ENCODE measurements around the gene JAKMIP1. TPM values are rescaled to one million over a fixed set of nuclear protein-coding genes. Genes with fewer than 3 reads are reported as not detected.

JAKMIP1 gene
- total RNA-seq, 1 donor from 2014 or later, result 11.3 TPM

DNA sequence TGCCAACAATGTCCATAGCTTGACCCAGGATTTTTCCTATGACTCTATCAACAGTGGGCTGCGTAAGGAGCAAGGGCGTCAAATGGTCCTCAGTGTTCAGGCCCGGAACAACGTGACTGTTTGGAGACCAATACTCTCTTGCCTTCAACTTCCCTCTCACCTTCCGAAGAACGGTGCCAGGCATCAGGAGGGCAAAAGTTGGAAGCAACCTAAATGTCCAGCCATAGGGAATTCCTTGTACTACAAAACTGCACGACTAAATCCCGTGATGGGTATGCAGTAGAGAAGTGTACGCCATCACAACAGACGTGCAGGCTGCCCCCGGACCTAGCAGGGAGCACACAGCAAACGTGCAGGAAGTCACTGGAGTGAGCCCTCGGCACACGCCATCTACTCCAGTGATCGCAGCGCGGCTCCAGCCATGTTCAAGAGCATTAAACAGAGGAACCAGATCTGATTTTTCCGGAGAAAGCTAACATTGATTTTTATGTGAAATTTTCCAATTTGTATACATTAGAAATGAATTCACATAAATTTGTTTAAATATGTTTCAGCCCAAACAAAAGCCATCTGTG is 79.0 kb downstream of the JAKMIP1 start:
- H3K4me3 Mint-ChIP-seq (ENCODE audit: low read depth), result no peak overlapping the region
- peaks cover 7% of the 10 kb centered on the region for H3K36me3 Mint-ChIP-seq (ENCODE audit: low read depth)
- DNase-seq (ENCODE audit: low spot score), result no peak
- H3K27ac Mint-ChIP-seq, result no peak overlapping the region
- peaks cover 11% of the 10 kb centered on the region for H3K4me1 Mint-ChIP-seq (ENCODE audit: low read depth)
- no peaks in the 10 kb centered on the region for H3K27me3 Mint-ChIP-seq (ENCODE audit: low read depth)
- H3K9me3 Mint-ChIP-seq, result no peaks in the 10 kb centered on the region
- intact Hi-C loops (cut with micrococcal nuclease), result no loop called here

DNA sequence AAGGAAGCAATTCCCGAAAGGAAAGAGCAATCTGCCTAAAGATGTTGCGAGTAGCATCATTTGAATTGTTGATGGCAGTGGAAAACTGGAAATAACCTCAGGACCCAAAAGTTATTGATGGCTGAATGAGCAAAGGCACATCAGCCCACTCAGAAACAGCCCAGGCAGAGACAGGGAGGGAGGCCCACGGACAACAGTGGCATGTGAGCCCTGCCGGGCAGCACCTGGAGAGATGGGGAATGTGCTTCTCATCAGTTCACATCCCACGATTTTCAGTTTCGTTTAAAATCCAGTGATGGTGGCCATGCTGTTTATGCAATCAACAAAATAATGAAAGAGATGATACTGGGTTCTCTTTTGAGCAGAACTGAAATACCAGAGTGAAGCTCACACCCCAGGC is 80.0 kb downstream of the JAKMIP1 start:
- Mint-ChIP-seq H3K9me3 (no peaks in the 10 kb centered on the region), H3K4me3 (ENCODE audit: low read depth) (no peak overlapping the region), H3K27ac (no peak overlapping the region), H3K4me1 (ENCODE audit: low read depth) (peaks cover 11% of the 10 kb centered on the region), H3K27me3 (ENCODE audit: low read depth) (no peaks in the 10 kb centered on the region), H3K36me3 (ENCODE audit: low read depth) (peaks cover 7% of the 10 kb centered on the region)
- no peak for DNase-seq (ENCODE audit: low spot score)
- intact Hi-C loops (cut with micrococcal nuclease), result no loop called here

DNA sequence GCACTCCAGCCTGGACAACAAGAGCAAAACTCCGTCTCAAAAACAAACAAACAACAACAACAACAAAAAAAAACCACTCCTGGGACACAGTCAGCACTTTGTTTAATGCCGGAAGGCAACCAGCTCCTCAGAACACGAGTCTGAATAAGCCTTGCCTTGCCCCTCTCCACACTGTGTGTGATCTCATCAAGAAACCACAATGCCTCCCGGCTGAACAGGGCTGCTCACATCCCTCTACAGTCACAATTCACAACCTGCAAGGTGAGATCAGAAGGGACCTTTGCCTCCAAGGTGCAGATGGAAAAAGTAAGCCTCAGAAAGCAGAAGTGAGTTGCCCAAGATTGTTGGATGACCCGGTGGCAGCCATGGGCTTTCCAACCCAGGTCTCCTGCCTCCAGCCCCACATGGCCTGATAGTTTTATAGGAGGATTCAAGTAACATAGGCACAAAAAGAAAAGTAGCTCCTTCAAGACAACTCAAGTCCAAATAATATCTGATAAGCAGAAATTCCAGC is 80.8 kb downstream of the JAKMIP1 start:
- no peaks in the 10 kb centered on the region for H3K9me3 Mint-ChIP-seq
- no peaks in the 10 kb centered on the region for H3K27me3 Mint-ChIP-seq (ENCODE audit: low read depth)
- H3K27ac Mint-ChIP-seq, result peak overlapping the region; percentile 40
- DNase-seq (ENCODE audit: low spot score), result no peak
- H3K36me3 Mint-ChIP-seq (ENCODE audit: low read depth), result peaks cover 9% of the 10 kb centered on the region
- H3K4me1 Mint-ChIP-seq (ENCODE audit: low read depth), result peaks cover 14% of the 10 kb centered on the region
- intact Hi-C loops (cut with micrococcal nuclease), result no loop called here
- no peak overlapping the region for H3K4me3 Mint-ChIP-seq (ENCODE audit: low read depth)

DNA sequence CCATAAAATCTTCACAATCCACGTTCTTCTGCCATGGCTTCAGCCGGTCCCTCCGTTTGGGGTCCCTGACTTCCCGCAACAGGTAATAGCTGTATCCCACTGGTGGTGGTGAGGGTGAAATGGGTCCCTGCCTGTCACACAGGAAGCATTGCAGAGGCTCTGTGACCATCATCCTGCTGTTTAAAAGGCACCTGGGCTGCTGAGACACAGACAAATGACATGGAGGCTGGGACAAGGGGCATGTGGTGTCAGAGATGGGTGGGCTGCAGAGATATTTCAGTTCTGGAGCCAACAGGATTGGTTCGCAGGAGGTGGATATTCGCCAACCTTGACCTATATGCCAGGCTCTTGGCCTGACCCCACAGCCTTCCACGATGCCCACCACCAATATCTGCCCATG is 82.1 kb downstream of the JAKMIP1 start:
- Mint-ChIP-seq H3K4me3 (ENCODE audit: low read depth) (no peak overlapping the region), H3K36me3 (ENCODE audit: low read depth) (peaks cover 9% of the 10 kb centered on the region), H3K9me3 (no peaks in the 10 kb centered on the region), H3K27ac (no peak overlapping the region), H3K4me1 (ENCODE audit: low read depth) (peaks cover 21% of the 10 kb centered on the region), H3K27me3 (ENCODE audit: low read depth) (no peaks in the 10 kb centered on the region)
- intact Hi-C loops (cut with micrococcal nuclease), result no loop called here
- DNase-seq (ENCODE audit: low spot score), result no peak

DNA sequence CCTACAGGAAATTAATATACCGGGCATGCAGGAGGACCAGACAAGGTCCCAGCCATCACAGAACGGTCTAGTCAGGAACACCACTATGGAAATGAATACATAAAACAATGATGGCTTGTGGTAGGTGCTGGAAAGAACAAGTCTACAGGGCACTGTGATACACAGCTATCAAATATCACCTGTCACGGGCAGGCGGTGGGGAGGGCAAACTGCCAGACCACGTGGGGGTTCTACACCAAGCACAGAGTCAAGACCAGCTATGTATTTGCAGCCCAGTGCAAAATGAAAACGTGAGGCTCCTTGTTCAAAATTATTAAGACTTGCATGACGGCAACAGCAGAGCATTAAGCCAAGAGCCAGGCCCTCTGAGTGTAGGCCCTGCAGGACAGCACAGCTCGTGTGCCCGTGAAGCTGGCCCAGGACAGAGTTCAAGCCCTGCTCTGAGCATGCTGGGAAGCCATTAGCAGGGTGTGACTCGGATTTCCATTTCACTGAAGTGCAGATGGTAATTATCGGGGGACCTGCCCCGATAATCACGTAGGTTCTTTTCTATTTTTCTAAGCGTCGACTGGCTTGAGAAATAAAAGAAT is 83.6 kb downstream of the JAKMIP1 start:
- H3K27me3 Mint-ChIP-seq (ENCODE audit: low read depth), result no peaks in the 10 kb centered on the region
- H3K36me3 Mint-ChIP-seq (ENCODE audit: low read depth), result peaks cover 12% of the 10 kb centered on the region
- H3K4me1 Mint-ChIP-seq (ENCODE audit: low read depth), result peaks cover 21% of the 10 kb centered on the region
- H3K4me3 Mint-ChIP-seq (ENCODE audit: low read depth), result no peak overlapping the region
- no peak for DNase-seq (ENCODE audit: low spot score)
- no peak overlapping the region for H3K27ac Mint-ChIP-seq
- intact Hi-C loops (cut with micrococcal nuclease), result no loop called here
- no peaks in the 10 kb centered on the region for H3K9me3 Mint-ChIP-seq

DNA sequence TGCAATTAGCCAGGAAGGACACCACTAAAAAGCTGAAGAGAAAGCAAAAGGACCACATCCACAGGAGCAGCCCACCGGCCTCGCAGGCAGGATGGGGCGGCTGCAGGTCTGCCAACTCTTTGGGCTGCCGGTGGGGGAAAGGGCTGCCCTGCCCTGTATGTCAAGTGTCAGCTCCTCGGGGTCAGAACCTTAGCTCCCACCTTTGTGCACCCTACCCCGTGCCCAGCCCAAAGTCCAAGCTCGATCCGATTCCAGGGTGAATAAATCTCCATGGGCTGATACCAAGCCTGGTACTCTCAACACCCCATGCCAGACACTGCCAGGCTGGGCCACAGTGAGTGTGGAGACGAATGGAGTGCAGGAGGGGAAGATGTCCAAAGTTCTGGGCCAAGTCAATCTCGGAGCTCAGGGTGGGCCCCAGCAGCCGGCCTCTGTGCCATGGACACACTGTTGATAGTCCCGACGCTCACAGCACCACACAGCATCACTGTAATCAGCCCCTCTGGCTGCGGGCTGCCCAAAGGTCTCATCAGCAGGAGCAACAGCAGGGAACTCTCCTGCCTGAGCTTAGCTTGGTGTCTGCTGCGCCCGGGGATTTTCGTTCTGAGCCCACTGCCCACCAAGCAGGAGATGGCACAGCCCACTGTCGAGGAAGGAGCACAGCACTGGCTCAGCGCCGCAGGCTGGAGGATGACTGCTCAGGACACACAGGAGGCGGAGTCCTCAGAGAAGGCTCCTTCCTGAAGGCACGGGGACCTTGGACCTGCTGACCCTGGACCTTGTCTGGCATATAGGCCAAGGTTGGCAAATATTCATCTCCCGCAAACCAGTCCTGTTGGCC is 84.4 kb downstream of the JAKMIP1 start:
- Mint-ChIP-seq H3K4me3 (ENCODE audit: low read depth) (no peak overlapping the region), H3K27ac (no peak overlapping the region), H3K36me3 (ENCODE audit: low read depth) (peaks cover 12% of the 10 kb centered on the region), H3K27me3 (ENCODE audit: low read depth) (no peaks in the 10 kb centered on the region), H3K9me3 (no peaks in the 10 kb centered on the region), H3K4me1 (ENCODE audit: low read depth) (peaks cover 21% of the 10 kb centered on the region)
- intact Hi-C loops (cut with micrococcal nuclease), result no loop called here
- no peak for DNase-seq (ENCODE audit: low spot score)

DNA sequence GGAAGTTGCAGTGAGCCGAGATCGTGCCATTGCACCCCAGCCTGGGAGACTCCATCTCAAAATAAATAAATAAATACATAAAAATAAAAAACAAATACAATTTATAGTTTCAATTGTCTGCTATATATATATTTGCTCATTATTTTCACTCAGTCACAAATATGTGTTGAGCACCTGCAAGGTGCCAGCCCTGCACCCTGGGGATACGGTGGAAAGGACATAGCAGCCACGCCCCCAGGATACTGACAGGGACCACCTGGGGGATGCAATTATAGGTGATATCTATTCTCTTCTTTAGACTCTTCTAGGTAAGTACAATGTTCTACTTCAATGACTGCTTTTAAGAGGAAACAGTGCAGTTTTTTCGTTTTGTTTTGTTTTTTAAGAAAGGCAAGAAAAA is 85.0 kb downstream of the JAKMIP1 start:
- no peak overlapping the region for H3K4me3 Mint-ChIP-seq (ENCODE audit: low read depth)
- no peaks in the 10 kb centered on the region for H3K9me3 Mint-ChIP-seq
- intact Hi-C loops (cut with micrococcal nuclease), result no loop called here
- no peak overlapping the region for H3K27ac Mint-ChIP-seq
- no peaks in the 10 kb centered on the region for H3K27me3 Mint-ChIP-seq (ENCODE audit: low read depth)
- peaks cover 12% of the 10 kb centered on the region for H3K36me3 Mint-ChIP-seq (ENCODE audit: low read depth)
- peaks cover 21% of the 10 kb centered on the region for H3K4me1 Mint-ChIP-seq (ENCODE audit: low read depth)
- DNase-seq (ENCODE audit: low spot score), result no peak

DNA sequence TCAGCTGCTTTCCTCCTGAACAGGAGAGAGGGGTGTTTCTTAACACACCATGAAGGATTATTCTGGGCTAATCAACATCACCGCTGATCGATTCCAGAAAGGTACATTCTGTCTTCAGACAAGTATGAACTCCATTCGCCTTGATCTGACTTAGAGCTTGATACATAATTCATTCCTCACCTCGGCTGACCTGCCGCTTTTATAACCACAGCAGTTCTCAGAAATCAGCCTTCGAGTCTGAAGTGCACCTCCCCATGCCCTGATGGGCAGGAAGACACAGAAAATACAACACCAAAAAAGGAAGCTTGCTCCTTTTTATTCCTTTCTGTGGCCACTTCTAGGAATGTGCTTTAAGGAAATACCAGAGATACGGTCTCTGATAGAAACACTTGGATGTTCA is 85.7 kb downstream of the JAKMIP1 start:
- Mint-ChIP-seq H3K36me3 (ENCODE audit: low read depth) (peaks cover 11% of the 10 kb centered on the region), H3K27ac (no peak overlapping the region), H3K9me3 (no peaks in the 10 kb centered on the region), H3K27me3 (ENCODE audit: low read depth) (no peaks in the 10 kb centered on the region), H3K4me3 (ENCODE audit: low read depth) (no peak overlapping the region), H3K4me1 (ENCODE audit: low read depth) (peaks cover 19% of the 10 kb centered on the region)
- intact Hi-C loops (cut with micrococcal nuclease), result no loop called here
- no peak for DNase-seq (ENCODE audit: low spot score)

DNA sequence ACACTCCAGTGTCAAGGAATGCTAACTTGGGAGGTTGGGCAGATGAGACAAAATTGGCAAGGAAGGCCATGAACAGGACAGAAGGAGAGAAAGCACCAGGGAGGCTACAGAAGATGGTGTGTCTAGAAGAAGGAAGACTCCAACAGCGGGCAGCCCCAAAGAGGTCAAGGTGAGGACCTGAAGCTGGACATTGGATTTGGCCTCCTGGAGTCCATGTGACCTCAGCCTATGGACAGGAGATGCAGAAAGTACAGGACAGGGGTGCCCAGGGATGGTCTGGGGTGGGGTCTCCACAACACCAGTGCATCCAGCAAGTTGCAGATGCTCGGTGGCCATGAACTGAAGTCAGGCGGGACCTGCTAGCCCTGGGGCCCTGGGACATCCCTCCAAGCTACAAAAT is 86.2 kb downstream of the JAKMIP1 start:
- H3K36me3 Mint-ChIP-seq (ENCODE audit: low read depth), result peaks cover 9% of the 10 kb centered on the region
- peaks cover 16% of the 10 kb centered on the region for H3K4me1 Mint-ChIP-seq (ENCODE audit: low read depth)
- intact Hi-C loops (cut with micrococcal nuclease), result no loop called here
- DNase-seq (ENCODE audit: low spot score), result no peak
- H3K27ac Mint-ChIP-seq, result no peak overlapping the region
- no peaks in the 10 kb centered on the region for H3K27me3 Mint-ChIP-seq (ENCODE audit: low read depth)
- H3K4me3 Mint-ChIP-seq (ENCODE audit: low read depth), result no peak overlapping the region
- H3K9me3 Mint-ChIP-seq, result no peaks in the 10 kb centered on the region

DNA sequence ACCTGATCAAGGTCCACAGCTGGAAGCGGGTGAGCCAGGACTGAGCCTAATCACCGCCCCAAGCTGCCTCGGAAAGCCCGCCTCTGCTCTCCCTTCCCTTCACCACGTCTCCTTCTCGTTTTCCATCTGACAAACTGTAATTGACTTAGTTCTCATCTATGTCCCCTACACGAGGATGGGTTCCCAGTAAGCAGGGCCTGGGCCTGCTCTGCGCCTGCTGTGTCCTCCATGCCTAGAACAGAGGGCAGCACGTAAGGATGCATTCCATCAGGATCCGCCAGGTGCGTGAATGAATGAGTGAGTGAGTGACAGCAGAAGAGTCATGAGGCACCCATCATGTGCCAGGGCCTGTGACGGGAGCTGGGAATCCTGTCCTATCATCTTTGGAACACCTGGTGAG is 86.7 kb downstream of the JAKMIP1 start:
- intact Hi-C loops (cut with micrococcal nuclease), result no loop called here

DNA sequence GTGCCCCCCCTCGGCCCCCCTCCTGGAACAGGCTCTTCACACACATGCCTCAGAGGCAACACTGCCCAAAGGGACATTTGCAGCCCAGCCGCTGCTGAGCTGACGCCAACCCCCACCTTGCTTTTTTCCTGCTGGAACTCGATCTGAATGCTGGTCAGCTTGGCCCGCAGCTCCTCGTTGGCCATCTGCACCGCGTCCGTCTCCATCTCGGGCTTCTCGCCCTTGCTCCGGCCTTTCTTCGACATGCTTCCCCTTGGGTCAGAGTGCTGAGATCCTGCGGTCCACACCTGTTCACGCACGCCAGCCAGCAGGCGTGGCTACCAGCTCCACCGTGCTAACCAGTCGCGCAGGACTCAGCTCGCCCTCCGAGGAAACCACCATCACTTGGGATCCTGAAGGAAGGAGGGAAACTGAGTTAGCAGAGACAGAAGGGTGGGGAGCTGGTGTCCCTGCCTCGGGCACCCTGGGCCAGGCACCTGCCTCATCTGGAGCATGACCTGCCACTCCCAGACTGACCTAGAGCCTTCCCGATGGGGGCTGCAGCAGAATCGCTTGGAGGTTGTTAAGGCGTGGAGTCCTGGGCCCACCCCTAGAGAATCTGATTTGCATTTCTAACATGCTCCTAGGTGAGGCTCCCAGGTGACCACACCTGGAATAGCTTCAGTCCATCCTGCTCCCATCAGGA is 87.6 kb downstream of the JAKMIP1 start:
- peaks cover 15% of the 10 kb centered on the region for H3K4me1 Mint-ChIP-seq (ENCODE audit: low read depth)
- DNase-seq (ENCODE audit: low spot score), result no peak
- no peaks in the 10 kb centered on the region for H3K9me3 Mint-ChIP-seq
- no peak overlapping the region for H3K4me3 Mint-ChIP-seq (ENCODE audit: low read depth)
- H3K36me3 Mint-ChIP-seq (ENCODE audit: low read depth), result peaks cover 9% of the 10 kb centered on the region
- H3K27ac Mint-ChIP-seq, result no peak overlapping the region
- intact Hi-C loops (cut with micrococcal nuclease), result no loop called here
- H3K27me3 Mint-ChIP-seq (ENCODE audit: low read depth), result no peaks in the 10 kb centered on the region

More for the DNA sequence above, 86.7 kb downstream of the JAKMIP1 start:
- H3K36me3 Mint-ChIP-seq (ENCODE audit: low read depth), result peaks cover 9% of the 10 kb centered on the region
- no peak overlapping the region for H3K27ac Mint-ChIP-seq
- peaks cover 15% of the 10 kb centered on the region for H3K4me1 Mint-ChIP-seq (ENCODE audit: low read depth)
- H3K27me3 Mint-ChIP-seq (ENCODE audit: low read depth), result no peaks in the 10 kb centered on the region
- no peak for DNase-seq (ENCODE audit: low spot score)
- H3K9me3 Mint-ChIP-seq, result no peaks in the 10 kb centered on the region
- no peak overlapping the region for H3K4me3 Mint-ChIP-seq (ENCODE audit: low read depth)

DNA sequence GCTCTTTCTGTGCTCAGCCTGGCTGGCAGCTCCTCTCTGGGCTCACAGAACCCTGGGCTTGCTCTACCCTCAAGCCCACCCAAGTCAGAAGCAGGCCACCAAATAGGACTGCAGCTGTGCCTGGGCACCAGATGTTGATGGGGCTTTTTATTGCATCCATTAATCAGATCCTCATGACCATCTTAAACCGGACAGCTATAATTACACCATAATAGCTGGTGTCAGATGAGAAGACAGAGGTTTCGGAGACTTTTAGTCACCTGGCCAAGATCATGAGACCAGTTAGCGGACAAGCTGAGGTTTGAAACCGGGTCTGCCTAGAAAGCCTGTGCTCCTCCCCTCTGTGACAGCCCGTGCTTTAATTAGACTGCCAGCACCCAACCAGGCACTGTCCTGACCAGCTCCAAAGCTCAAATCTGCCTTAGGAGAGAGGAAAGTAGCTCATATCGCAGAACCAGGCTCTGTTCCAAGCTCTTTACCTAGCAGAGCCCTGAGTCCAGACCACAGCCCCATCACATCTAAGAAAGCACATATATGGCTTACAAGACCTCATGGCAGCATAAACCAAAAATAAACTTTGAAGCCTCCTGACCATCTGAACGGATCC is 88.9 kb downstream of the JAKMIP1 start:
- H3K36me3 Mint-ChIP-seq (ENCODE audit: low read depth), result peaks cover 8% of the 10 kb centered on the region
- H3K4me1 Mint-ChIP-seq (ENCODE audit: low read depth), result peaks cover 11% of the 10 kb centered on the region
- H3K27me3 Mint-ChIP-seq (ENCODE audit: low read depth), result no peaks in the 10 kb centered on the region
- no peak overlapping the region for H3K27ac Mint-ChIP-seq
- no peak for DNase-seq (ENCODE audit: low spot score)
- intact Hi-C loops (cut with micrococcal nuclease), result no loop called here
- H3K4me3 Mint-ChIP-seq (ENCODE audit: low read depth), result no peak overlapping the region
- H3K9me3 Mint-ChIP-seq, result no peaks in the 10 kb centered on the region
